HEK293T (cell line): Measurements from ENCODE around the gene RNF212.

Source experiments
- BHLHE40 ChIP-seq: fragments of 450-650 bp; IDR thresholded peaks from 2 replicates; pipeline ENCODE4 v1.6.1; 2016; ENCODE audit warnings: mild to moderate bottlenecking, moderate library complexity, borderline replicate concordance
- ELF4 ChIP-seq: fragments of 450-650 bp; IDR thresholded peaks from 2 replicates; pipeline ENCODE4 v1.6.1; 2017; ENCODE audit warnings: antibody characterized with exemption
- FOXK2 ChIP-seq: fragments of 450-650 bp; IDR thresholded peaks from 2 replicates; pipeline ENCODE4 v1.6.1; 2016; ENCODE audit warnings: mild to moderate bottlenecking
- ZNF384 ChIP-seq: fragments of 450-650 bp; IDR thresholded peaks from 2 replicates; pipeline ENCODE4 v1.6.1; 2016

GRCh38 chr4:1065732-1066131 lies 47.6 kb downstream of the RNF212 start:
- no peak for TF ChIP-seq BHLHE40
- TF ChIP-seq ZNF384 = no peak
- no peak for TF ChIP-seq FOXK2
- no peak for TF ChIP-seq ELF4
